Fibroblast of lung (primary cell): ENCODE measurements around the gene C12orf56.

Experiments used
- EZH2 ChIP-seq: IDR thresholded peaks from 2 replicates; pipeline ENCODE4 v1.5.1; 2012; ENCODE audit warnings: low read length, control low read depth, mild to moderate bottlenecking; ENCODE audit errors: missing control alignments
- TF ChIP-seq, protein P1 (sequence below), 2 donors: IDR thresholded peaks in 1 of 2; conservative IDR thresholded peaks in 1 of 2; 1 replicate in 1 of 2; 2 replicates in 1 of 2; pipeline ENCODE4 v1.5.1; 2011 to 2012; ENCODE audit warnings: low read length in 2 of 2, control low read depth in 1 of 2, inconsistent platforms in 1 of 2, low read depth in 1 of 2, mild to moderate bottlenecking in 1 of 2

DNA sequence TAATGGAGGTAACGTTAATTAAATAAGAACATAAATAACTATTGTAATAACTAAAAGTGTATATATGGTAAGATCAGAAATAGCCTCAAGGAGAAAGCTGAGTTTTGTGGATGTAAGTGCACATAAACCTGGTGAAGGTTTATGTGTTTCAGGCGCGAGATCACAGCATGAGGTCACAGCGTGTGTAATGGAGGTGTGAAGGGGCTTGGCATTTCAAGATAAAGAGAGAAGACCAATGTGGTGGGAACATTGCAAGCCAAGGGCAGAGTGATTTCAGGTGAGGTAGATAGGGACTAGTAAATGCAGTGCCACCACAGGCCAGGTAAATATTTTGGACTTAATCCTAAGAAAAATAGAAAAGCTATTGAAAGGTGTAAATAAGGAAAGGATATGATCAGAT, 146.7 kb downstream of the C12orf56 start:
- TF ChIP-seq, protein P1, sequence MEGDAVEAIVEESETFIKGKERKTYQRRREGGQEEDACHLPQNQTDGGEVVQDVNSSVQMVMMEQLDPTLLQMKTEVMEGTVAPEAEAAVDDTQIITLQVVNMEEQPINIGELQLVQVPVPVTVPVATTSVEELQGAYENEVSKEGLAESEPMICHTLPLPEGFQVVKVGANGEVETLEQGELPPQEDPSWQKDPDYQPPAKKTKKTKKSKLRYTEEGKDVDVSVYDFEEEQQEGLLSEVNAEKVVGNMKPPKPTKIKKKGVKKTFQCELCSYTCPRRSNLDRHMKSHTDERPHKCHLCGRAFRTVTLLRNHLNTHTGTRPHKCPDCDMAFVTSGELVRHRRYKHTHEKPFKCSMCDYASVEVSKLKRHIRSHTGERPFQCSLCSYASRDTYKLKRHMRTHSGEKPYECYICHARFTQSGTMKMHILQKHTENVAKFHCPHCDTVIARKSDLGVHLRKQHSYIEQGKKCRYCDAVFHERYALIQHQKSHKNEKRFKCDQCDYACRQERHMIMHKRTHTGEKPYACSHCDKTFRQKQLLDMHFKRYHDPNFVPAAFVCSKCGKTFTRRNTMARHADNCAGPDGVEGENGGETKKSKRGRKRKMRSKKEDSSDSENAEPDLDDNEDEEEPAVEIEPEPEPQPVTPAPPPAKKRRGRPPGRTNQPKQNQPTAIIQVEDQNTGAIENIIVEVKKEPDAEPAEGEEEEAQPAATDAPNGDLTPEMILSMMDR (conservative IDR thresholded peaks at IDR 0.05 in 1 of 2, IDR thresholded peaks at IDR 0.05 in 1 of 2; ENCODE audit: low read depth in 1 of 2, low read length in 2 of 2): no peak
- TF ChIP-seq EZH2: no peak
